DOHH2 (cell line): ENCODE measurements around the gene FZD4.

ENCODE experiments used
- EZH2phosphoT487 ChIP-seq: fragments of 200-600 bp; sonication (generic); IDR thresholded peaks from 2 replicates; pipeline ENCODE4 v1.6.1; 2017; ENCODE audit warnings: borderline replicate concordance, mild to moderate bottlenecking, antibody characterized with exemption, low read length, moderate library complexity, mixed read lengths
- TF ChIP-seq, protein P1 (sequence below): fragments of 200-600 bp; sonication (generic); IDR thresholded peaks from one replicate; pipeline ENCODE4 v1.5.1; 2014; ENCODE audit warnings: antibody characterized with exemption, mild to moderate bottlenecking, low read depth, low read length; ENCODE audit not compliant: poor library complexity, severe bottlenecking

DNA sequence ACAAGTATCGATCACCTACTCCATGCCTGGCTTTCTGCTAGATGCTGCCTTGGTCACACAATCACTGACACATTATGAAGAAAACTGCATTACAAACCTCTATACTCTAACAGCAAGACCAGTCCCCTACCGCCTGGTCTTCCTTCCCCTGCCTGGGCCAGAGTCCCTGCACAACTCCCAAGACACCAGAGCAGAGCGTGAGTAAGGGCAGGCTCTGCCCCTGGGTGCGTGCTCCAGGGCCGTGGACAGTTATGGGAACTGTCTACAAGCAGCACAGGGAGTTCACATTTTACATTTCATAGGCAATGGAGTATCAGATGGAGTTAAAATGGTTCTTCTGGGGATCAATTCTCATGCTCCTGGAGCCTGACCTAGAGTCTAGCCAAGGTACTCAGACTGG is 6.5 kb downstream of the FZD4 start:
- TF ChIP-seq, protein P1, sequence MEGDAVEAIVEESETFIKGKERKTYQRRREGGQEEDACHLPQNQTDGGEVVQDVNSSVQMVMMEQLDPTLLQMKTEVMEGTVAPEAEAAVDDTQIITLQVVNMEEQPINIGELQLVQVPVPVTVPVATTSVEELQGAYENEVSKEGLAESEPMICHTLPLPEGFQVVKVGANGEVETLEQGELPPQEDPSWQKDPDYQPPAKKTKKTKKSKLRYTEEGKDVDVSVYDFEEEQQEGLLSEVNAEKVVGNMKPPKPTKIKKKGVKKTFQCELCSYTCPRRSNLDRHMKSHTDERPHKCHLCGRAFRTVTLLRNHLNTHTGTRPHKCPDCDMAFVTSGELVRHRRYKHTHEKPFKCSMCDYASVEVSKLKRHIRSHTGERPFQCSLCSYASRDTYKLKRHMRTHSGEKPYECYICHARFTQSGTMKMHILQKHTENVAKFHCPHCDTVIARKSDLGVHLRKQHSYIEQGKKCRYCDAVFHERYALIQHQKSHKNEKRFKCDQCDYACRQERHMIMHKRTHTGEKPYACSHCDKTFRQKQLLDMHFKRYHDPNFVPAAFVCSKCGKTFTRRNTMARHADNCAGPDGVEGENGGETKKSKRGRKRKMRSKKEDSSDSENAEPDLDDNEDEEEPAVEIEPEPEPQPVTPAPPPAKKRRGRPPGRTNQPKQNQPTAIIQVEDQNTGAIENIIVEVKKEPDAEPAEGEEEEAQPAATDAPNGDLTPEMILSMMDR, result no peak
- TF ChIP-seq EZH2phosphoT487, result no peak
